A549 treated with GW870086 at 1 μM for 4 hours (cell line): ENCODE results near the gene COBL. TPM values are rescaled to one million over a fixed set of nuclear protein-coding genes. Genes with fewer than 3 reads are reported as not detected.

Experiments
- total RNA-seq: library from RNA; stranded (reverse); fragments of 200-300 nt; extraction: Qiagen RNA extraction; gene quantifications from 5 replicates; pipeline ENCODE4 v1.2.3, GENCODE V29; 2022; ENCODE audit warnings: low read depth

COBL gene, protein sequence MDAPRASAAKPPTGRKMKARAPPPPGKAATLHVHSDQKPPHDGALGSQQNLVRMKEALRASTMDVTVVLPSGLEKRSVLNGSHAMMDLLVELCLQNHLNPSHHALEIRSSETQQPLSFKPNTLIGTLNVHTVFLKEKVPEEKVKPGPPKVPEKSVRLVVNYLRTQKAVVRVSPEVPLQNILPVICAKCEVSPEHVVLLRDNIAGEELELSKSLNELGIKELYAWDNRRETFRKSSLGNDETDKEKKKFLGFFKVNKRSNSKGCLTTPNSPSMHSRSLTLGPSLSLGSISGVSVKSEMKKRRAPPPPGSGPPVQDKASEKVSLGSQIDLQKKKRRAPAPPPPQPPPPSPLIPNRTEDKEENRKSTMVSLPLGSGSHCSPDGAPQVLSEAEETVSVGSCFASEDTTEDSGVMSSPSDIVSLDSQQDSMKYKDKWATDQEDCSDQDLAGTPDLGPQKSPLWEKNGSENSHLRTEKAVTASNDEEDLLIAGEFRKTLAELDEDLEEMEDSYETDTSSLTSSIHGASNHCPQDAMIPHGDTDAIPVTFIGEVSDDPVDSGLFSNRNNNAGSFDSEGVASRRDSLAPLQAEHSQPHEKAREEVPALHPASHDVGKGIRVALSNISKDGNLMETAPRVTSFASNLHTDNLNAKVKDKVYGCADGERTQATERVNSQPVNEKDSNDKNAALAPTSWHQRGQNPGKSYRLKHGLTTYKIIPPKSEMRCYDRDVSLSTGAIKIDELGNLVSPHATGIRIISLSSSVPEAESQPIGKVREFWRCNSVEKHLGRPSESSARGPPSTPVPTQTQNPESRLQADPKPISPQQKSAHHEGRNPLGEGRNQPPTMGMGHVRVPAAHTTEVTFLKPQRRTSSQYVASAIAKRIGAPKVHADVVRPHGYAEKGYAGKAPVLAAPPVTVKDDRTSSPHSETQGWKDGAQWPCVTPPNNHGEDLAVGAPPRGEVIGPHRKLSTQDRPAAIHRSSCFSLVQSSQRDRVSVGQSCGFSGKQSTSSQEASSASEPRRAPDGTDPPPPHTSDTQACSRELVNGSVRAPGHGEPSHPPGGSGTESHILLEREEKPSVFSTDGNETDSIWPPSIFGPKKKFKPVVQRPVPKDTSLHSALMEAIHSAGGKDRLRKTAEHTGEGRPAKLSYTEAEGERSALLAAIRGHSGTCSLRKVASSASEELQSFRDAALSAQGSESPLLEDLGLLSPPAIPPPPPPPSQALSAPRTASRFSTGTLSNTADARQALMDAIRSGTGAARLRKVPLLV
- total RNA-seq = 3.3 to 5.4 TPM (median 5.0 TPM) in 5 replicates

DNA sequence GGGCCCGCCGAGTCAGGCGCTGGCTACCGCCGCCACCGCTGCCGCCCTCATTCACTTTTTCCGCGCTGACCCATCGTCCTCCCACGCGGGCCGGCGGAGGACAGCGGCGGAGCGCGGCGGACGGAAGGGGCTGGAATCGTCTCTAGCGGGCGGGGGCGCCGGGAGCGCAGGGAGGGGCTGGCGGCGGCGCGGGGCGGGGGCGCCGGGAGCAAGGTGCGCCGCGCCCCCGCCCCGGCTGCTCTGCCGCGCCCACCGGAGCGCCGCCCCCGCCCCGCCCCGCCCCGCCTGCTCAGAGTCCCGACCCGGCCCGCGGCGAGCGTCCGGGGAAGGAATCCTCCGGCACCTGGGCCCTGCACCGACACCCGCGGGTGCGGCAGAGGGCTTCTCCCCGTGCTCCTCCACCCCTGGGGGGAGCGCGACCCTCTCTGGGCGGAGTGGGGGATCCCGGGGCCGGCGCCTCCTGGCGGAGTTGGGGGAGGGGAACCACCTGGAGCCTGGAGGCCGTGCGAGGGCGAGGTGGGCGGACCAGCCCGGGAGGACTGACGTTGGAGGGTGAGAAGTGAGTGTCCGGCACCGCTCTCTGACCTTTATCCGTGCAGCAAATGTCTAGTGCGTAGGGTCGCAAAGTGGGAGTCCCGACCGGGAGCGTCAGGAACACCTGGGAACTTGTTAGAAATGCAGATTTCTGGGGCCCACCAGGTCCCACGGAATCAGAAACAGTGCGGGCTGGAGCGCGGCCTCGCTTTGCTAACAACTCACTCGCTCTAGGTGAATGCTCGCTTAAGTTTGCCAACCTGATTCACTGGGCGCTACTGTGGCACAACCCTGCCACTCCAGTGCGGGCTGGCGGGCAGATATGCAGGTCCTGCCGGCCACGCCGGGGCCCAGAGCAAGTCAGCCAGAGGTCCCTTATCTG lies at the start of gene COBL:
Gene COBL (minus strand): TSS at position 144 of the 916 bp plus-strand sequence. CDS start 176 bp downstream, outside the sequence.

